Mesenchymal stem cell (in vitro differentiated cells and primary cell): ENCODE measurements around the gene C9orf153.

Source experiments
- DNase-seq: peaks from one replicate; pipeline ENCODE4 v3.0.0-alpha.2; 2013
- H2AFZ ChIP-seq: one replicate; pipeline ENCODE4 v1.6.1; 2013; ENCODE audit warnings: low read depth, mild to moderate bottlenecking, control low read depth, inconsistent platforms, low read length, moderate library complexity
- H2AK5ac ChIP-seq: 2 replicates; pipeline ENCODE4 v1.6.1; 2013; ENCODE audit warnings: low read length, moderate library complexity, mild to moderate bottlenecking, inconsistent platforms; ENCODE audit not compliant: severe bottlenecking
- H2BK120ac ChIP-seq: one replicate; pipeline ENCODE4 v1.6.1; 2013; ENCODE audit warnings: low read depth, mild to moderate bottlenecking, inconsistent platforms, low read length, moderate library complexity
- H2BK12ac ChIP-seq, 2 experiments: one replicate each; pipeline ENCODE4 v1.6.1; 2013; ENCODE audit warnings: inconsistent platforms in 2 of 2, low read length in 2 of 2, mild to moderate bottlenecking in 2 of 2, moderate library complexity in 2 of 2, control low read depth in 1 of 2
- H2BK15ac ChIP-seq: one replicate; pipeline ENCODE4 v1.6.1; 2013; ENCODE audit warnings: mild to moderate bottlenecking, low read depth, inconsistent platforms; ENCODE audit not compliant: poor library complexity, severe bottlenecking
- H2BK5ac ChIP-seq: 2 replicates; pipeline ENCODE4 v1.6.1; 2013; ENCODE audit warnings: low read depth, mild to moderate bottlenecking, low read length, control low read depth, inconsistent platforms; ENCODE audit not compliant: poor library complexity, severe bottlenecking
- H3K14ac ChIP-seq, 2 experiments: one replicate each; pipeline ENCODE4 v1.6.1; 2013; ENCODE audit warnings: inconsistent platforms in 2 of 2, low read length in 2 of 2, control low read depth in 1 of 2, mild to moderate bottlenecking in 1 of 2, moderate library complexity in 1 of 2
- H3K18ac ChIP-seq, 2 experiments: one replicate each; pipeline ENCODE4 v1.6.1; 2013; ENCODE audit warnings: inconsistent platforms in 2 of 2, low read length in 2 of 2, control low read depth in 1 of 2, low read depth in 1 of 2, mild to moderate bottlenecking in 1 of 2
- H3K23ac ChIP-seq, 2 experiments: one replicate each; pipeline ENCODE4 v1.6.1; 2013; ENCODE audit warnings: inconsistent platforms in 2 of 2, low read length in 2 of 2, mild to moderate bottlenecking in 2 of 2, moderate library complexity in 2 of 2, control low read depth in 1 of 2
- H3K27ac ChIP-seq: 2 replicates; pipeline ENCODE4 v1.5.1; 2013; ENCODE audit warnings: mild to moderate bottlenecking, moderate library complexity, low read length, control low read depth, inconsistent platforms; ENCODE audit not compliant: poor library complexity, severe bottlenecking
- H3K27me3 ChIP-seq, 2 experiments: 2 replicates each; pipeline versions ENCODE4 v1.6.1 to v1.7.0; 2013; ENCODE audit warnings: low read length in 2 of 2, mild to moderate bottlenecking in 2 of 2, moderate library complexity in 2 of 2, control low read depth in 1 of 2, inconsistent platforms in 1 of 2; ENCODE audit not compliant: control insufficient read depth in 1 of 2, insufficient read depth in 1 of 2
- H3K36me3 ChIP-seq, 2 experiments: 2 replicates each; pipeline versions ENCODE4 v1.6.1 to v1.7.0; 2013; ENCODE audit warnings: low read length in 2 of 2, control low read depth in 1 of 2, inconsistent platforms in 1 of 2, low read depth in 1 of 2, mild to moderate bottlenecking in 1 of 2; ENCODE audit not compliant: insufficient read depth in 2 of 2, control insufficient read depth in 1 of 2
- H3K4ac ChIP-seq, 2 experiments: one replicate each; pipeline ENCODE4 v1.6.1; 2013; ENCODE audit warnings: inconsistent platforms in 2 of 2, low read length in 2 of 2, mild to moderate bottlenecking in 2 of 2, moderate library complexity in 2 of 2, control low read depth in 1 of 2, low read depth in 1 of 2
- H3K4me1 ChIP-seq: 2 replicates; pipeline ENCODE4 v1.6.1; 2013; ENCODE audit warnings: low read depth, low read length, control low read depth; ENCODE audit not compliant: control insufficient read depth, insufficient read depth
- H3K4me2 ChIP-seq: 2 replicates; pipeline ENCODE4 v1.6.1; 2013; ENCODE audit warnings: low read length, mild to moderate bottlenecking, inconsistent platforms; ENCODE audit not compliant: poor library complexity, severe bottlenecking
- H3K4me3 ChIP-seq, 2 experiments: 2 replicates each; pipeline versions ENCODE4 v1.5.1 to v1.7.0; 2013; ENCODE audit warnings: low read length in 2 of 2, mild to moderate bottlenecking in 2 of 2, control low read depth in 1 of 2, low read depth in 1 of 2; ENCODE audit not compliant: insufficient read depth in 1 of 2
- H3K79me1 ChIP-seq: replicated peaks from 2 replicates; pipeline ENCODE4 v1.6.1; 2013; ENCODE audit warnings: mild to moderate bottlenecking, control low read depth, low read length, inconsistent platforms; ENCODE audit not compliant: poor library complexity, severe bottlenecking
- H3K9ac ChIP-seq: 2 replicates; pipeline ENCODE4 v1.7.0; 2013; ENCODE audit warnings: mild to moderate bottlenecking, low read length, moderate library complexity
- H3K9me3 ChIP-seq: 2 replicates; pipeline ENCODE4 v1.7.0; 2013; ENCODE audit warnings: mild to moderate bottlenecking, low read length; ENCODE audit not compliant: control insufficient read depth
- H4K8ac ChIP-seq: one replicate; pipeline ENCODE4 v1.6.1; 2013; ENCODE audit warnings: inconsistent platforms, mild to moderate bottlenecking, low read length, moderate library complexity
- H4K91ac ChIP-seq: one replicate; pipeline ENCODE4 v1.6.1; 2013; ENCODE audit warnings: mild to moderate bottlenecking, low read length, inconsistent platforms
- WGBS: methylation state at CpG from one replicate; pipeline ENCODE4 v1.1.7; 2013; ENCODE audit warnings: mixed read lengths; 5-methylcytosine and 5-hydroxymethylcytosine counted together

C9orf153 gene

DNA sequence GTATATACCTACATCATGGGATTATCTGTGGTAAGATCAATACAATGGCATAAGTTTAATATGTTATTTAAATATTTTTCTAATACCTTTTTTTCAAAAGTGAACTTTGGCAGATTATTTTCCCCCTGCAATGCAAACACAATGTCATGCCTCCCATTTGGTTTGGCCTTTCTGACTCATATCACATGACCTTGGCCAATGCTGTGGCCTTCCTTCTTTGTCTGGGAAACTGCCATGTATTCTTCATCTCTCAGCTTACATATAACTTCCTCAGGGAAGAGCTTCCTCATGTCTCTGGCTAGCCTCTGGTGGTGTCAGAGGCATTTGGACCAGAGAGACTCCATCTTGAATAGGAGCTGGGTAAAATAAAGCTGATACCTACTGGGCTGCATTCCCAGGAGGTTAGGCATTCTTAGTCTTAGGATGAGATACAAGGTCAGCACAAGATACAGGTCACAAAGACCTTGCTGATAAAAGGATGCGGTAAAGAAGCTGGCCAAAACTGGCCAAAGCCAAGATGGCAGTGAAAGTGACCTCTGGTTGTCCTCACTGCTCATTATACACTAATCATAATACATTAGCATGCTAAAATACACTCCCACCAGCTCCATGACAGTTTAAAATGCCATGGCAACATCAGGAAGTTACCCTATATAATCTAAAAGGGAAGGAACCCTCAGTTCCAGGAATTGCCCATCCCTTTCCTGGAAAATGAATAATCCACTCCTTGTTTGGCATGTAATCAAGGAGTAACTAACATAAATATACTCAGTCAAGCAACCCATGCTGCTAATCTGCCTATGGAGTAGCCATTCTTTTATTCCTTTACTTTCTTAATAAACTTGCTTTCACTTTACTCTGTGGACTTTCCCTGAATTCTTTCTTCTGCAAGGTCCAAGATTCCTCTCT lies 76.0 kb downstream of the C9orf153 start:
- Histone ChIP-seq H2BK120ac (no peak overlapping the region), H3K4me1 (no peaks in the 10 kb centered on the region), H3K27ac (no peak overlapping the region), H4K91ac (no peak overlapping the region), H3K79me1 (no peaks in the 10 kb centered on the region), H3K18ac (no peak overlapping the region), H2BK15ac (no peak overlapping the region), H3K23ac (no peak overlapping the region), H3K9ac (no peak overlapping the region), H3K4me2 (no peak overlapping the region), H2BK12ac (no peak overlapping the region), H2AFZ (no peak overlapping the region), H3K27me3 (peaks cover 0 to 15% of the 10 kb centered on the region in 2 experiments), H3K9me3 (no peaks in the 10 kb centered on the region), H2BK5ac (no peak overlapping the region), H4K8ac (no peak overlapping the region), H3K36me3 (no peaks in the 10 kb centered on the region), H3K4ac (no peak overlapping the region), H2AK5ac (no peak overlapping the region), H3K4me3 (no peak overlapping the region), H3K14ac (no peak overlapping the region)
- no peak for DNase-seq
- 89% methylated on average over 1 of the region's 1 CpG for WGBS

GRCh38 chr9:86181379-86182315 lies 77.8 kb downstream of the C9orf153 start:
- Histone ChIP-seq H3K9ac (no peak overlapping the region), H3K36me3 (no peaks in the 10 kb centered on the region), H3K9me3 (no peaks in the 10 kb centered on the region), H3K27me3 (peaks cover 0 to 13% of the 10 kb centered on the region in 2 experiments), H3K23ac (no peak overlapping the region), H2AK5ac (no peak overlapping the region), H3K4me3 (no peak overlapping the region), H3K4me1 (no peaks in the 10 kb centered on the region), H2BK12ac (no peak overlapping the region), H4K8ac (no peak overlapping the region), H3K14ac (no peak overlapping the region), H2BK120ac (no peak overlapping the region), H2BK15ac (no peak overlapping the region), H3K18ac (no peak overlapping the region), H3K79me1 (no peaks in the 10 kb centered on the region), H2AFZ (no peak overlapping the region), H3K4ac (no peak overlapping the region), H2BK5ac (no peak overlapping the region), H3K4me2 (no peak overlapping the region), H3K27ac (no peak overlapping the region), H4K91ac (no peak overlapping the region)
- DNase-seq: no peak
- WGBS: 29% methylated on average over 1 of the region's 3 CpGs

GRCh38 chr9:86178503-86178902 lies 81.0 kb downstream of the C9orf153 start:
- no peak overlapping the region for H3K4me2 ChIP-seq
- no peak overlapping the region for H2BK15ac ChIP-seq
- H3K23ac ChIP-seq: no peak overlapping the region
- H3K14ac ChIP-seq: no peak overlapping the region
- no peaks in the 10 kb centered on the region for H3K79me1 ChIP-seq
- no peak overlapping the region for H3K27ac ChIP-seq
- no peak overlapping the region for H2BK5ac ChIP-seq
- no peak overlapping the region for H2BK120ac ChIP-seq
- H2AFZ ChIP-seq: no peak overlapping the region
- H4K91ac ChIP-seq: no peak overlapping the region
- H3K4ac ChIP-seq: no peak overlapping the region
- WGBS: 61% methylated on average over 5 of the region's 5 CpGs
- no peaks in the 10 kb centered on the region for H3K9me3 ChIP-seq
- H3K18ac ChIP-seq: no peak overlapping the region
- H3K36me3 ChIP-seq: no peaks in the 10 kb centered on the region
- H4K8ac ChIP-seq: no peak overlapping the region
- H3K9ac ChIP-seq: no peak overlapping the region
- H2BK12ac ChIP-seq: no peak overlapping the region
- no peaks in the 10 kb centered on the region for H3K4me1 ChIP-seq
- H3K27me3 ChIP-seq: peaks cover 0 to 9% of the 10 kb centered on the region in 2 experiments
- DNase-seq: peak; percentile 22
- no peak overlapping the region for H3K4me3 ChIP-seq
- no peak overlapping the region for H2AK5ac ChIP-seq

DNA sequence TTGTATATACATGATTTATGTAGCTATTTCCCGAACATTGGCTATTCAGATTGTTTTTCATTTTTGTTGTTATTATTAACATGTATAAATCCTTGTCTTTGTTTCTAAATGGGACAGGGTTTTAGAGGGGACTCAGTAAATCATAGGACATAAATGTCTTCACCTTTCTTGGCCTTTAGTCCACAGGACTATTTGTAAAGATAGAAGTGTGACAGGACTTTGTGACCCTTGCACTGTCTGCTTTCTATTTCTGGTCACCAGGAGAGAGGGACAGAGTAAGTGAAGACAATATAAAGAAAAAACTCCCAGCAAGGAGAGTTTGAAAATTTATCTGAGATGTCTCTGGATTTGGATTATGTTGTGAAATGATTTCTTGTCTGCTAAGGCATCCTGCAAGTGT lies 81.5 kb downstream of the C9orf153 start:
- Histone ChIP-seq H3K27ac (no peak overlapping the region), H3K36me3 (no peaks in the 10 kb centered on the region), H3K79me1 (no peaks in the 10 kb centered on the region), H3K4me1 (no peaks in the 10 kb centered on the region), H4K8ac (no peak overlapping the region), H2BK12ac (no peak overlapping the region), H4K91ac (no peak overlapping the region), H3K23ac (no peak overlapping the region), H2AFZ (no peak overlapping the region), H3K18ac (no peak overlapping the region), H2AK5ac (no peak overlapping the region), H2BK120ac (no peak overlapping the region), H3K9me3 (no peaks in the 10 kb centered on the region), H3K4me3 (no peak overlapping the region), H3K27me3 (peaks cover 0 to 9% of the 10 kb centered on the region in 2 experiments), H3K14ac (no peak overlapping the region), H3K4ac (no peak overlapping the region), H2BK5ac (no peak overlapping the region), H2BK15ac (no peak overlapping the region), H3K4me2 (no peak overlapping the region), H3K9ac (no peak overlapping the region)
- WGBS: no CpG with 5 or more reads among the region's 1 CpG
- no peak for DNase-seq
